Measurements from ENCODE around the gene CNDP1. TPM values are rescaled to one million over a fixed set of nuclear protein-coding genes. Genes with fewer than 3 reads are reported as not detected.

The CNDP1 gene
- total RNA-seq, 1 donor from 2014 or later, result not detected

DNA sequence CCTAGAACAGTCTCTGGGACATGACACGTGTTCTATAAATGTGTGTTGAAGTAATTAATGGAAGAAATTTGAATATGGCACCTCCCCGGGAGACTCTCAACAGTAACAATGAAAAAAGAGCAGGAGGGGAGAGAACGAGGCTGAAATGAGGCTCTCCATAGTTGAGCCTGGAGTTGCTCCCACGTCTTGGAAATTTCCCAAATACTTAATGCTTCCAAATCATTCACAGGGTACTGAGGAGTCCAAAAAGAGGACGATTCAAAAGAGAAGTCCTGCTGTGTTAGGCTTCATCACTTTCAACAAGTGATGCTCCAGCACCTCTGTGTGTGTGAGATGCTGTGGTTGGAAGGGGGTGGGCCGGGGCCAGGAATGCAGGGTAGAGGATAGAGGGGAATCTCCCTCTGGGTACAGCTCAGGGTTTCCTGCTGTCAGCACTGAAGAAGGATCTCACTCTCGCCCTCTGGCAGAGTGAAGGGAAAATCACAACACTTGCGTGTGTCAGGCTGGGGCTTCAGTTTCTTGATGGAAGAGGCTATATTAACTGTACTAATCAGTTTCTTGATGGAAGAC lies 45.3 kb downstream of the CNDP1 start:
- no peak for DNase-seq (ENCODE audit: low read depth)

GRCh38 chr18:74582642-74583041 lies 48.3 kb downstream of the CNDP1 start:
- no peak for TF ChIP-seq CTCF (conservative IDR thresholded peaks at IDR 0.05; ENCODE audit: low read depth, low read length)
- DNase-seq (ENCODE audit: low read depth), result no peak
- no peak overlapping the region for H3K4me3 ChIP-seq (ENCODE audit: low read depth, low read length)

More for the DNA sequence above, 45.3 kb downstream of the CNDP1 start:
- peak; percentile 36 for TF ChIP-seq CTCF (conservative IDR thresholded peaks at IDR 0.05; ENCODE audit: low read depth, low read length)
- H3K4me3 ChIP-seq (ENCODE audit: low read depth, low read length), result no peak overlapping the region

- no peak for DNase-seq (ENCODE audit: low read depth)
- TF ChIP-seq CTCF (conservative IDR thresholded peaks at IDR 0.05; ENCODE audit: low read depth, low read length), result no peak
- H3K4me3 ChIP-seq (ENCODE audit: low read depth, low read length), result no peak overlapping the region
Observed at GRCh38 chr18:74587441-74587840, 53.1 kb downstream of the CNDP1 start.

- no peak overlapping the region for H3K4me3 ChIP-seq (ENCODE audit: low read depth, low read length)
- no peak for TF ChIP-seq CTCF (conservative IDR thresholded peaks at IDR 0.05; ENCODE audit: low read depth, low read length)
- DNase-seq (ENCODE audit: low read depth), result no peak
Observed at GRCh38 chr18:74589021-74589420, 54.7 kb downstream of the CNDP1 start.

- TF ChIP-seq CTCF (conservative IDR thresholded peaks at IDR 0.05; ENCODE audit: low read depth, low read length), result no peak
- no peak for DNase-seq (ENCODE audit: low read depth)
- no peak overlapping the region for H3K4me3 ChIP-seq (ENCODE audit: low read depth, low read length)
Observed at GRCh38 chr18:74589811-74590210, 55.5 kb downstream of the CNDP1 start.

DNA sequence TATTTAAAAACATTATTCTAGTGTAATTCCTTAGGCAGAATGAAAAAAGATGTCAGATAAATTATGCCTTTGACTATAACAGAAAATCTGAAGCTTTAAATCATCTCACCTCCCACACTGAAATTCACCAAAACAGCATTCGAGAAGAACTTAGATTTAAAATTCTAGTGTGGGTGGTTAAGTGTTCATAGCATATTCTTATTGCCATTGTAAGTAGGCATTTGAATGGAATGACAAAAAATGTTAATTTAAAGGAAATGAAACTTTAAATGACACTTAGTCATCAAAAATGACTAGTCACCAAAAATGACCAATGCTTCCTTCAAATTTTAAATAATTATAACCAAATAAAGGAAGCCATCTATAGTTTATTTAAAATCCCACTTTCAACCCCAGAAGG lies 56.4 kb downstream of the CNDP1 start:
- TF ChIP-seq CTCF (conservative IDR thresholded peaks at IDR 0.05; ENCODE audit: low read depth, low read length), result no peak
- no peak overlapping the region for H3K4me3 ChIP-seq (ENCODE audit: low read depth, low read length)
- DNase-seq (ENCODE audit: low read depth), result no peak

DNA sequence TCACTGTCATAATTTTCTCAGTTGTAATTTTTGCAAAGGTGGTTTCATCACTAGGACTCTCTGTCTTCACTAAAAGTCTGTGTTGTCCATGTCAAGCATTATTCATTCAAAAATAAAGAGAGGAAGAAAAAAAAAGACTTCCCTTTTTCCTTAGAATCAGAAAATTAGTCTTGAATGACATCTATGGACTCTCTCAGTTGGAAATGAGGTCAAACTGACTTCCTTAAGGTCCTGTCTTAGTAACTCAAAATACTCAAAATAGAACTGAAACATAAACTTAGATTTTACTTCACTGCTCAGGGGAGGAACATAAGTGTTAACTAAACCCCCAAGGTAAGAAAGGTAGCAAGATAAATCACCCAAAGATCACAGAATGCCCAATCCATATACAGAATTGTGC lies 61.1 kb downstream of the CNDP1 start:
- no peak for TF ChIP-seq CTCF (conservative IDR thresholded peaks at IDR 0.05; ENCODE audit: low read depth, low read length)
- no peak overlapping the region for H3K4me3 ChIP-seq (ENCODE audit: low read depth, low read length)
- DNase-seq (ENCODE audit: low read depth), result no peak
